CD4-positive, alpha-beta T cell treated with Interleukin-1 beta for 1 hour (primary cell): ENCODE data around the gene PDE10A.
"Not testable (repeated sequence)": the region's sequence is repeated elsewhere in the genome, so short reads cannot be mapped to it uniquely, and the experiment has no call there.

Source experiments
- DNase-seq, 2 donors: peaks; one replicate each; pipeline ENCODE4 v3.0.0-alpha.2; 2020 to 2022

The PDE10A gene

DNA sequence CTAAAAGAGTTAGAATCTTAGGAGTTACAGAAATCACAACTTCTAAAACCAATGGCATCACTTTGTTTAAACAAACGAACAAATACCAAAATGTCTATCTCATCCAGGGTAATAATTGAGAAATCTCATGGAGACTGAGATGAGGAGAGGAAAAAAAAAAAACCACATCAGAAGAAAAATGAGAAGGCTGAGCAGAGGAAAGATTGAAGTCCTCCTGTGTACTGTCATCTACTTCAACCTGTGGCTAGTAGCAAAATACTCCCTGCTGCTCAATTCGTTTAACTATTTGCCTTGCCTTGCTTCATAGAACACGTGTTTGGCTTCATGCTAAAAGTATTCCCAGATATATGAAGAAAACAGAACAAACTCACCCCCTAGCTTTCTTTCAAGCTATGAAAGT lies 143.7 kb downstream of the PDE10A start:
- DNase-seq = no peak

DNA sequence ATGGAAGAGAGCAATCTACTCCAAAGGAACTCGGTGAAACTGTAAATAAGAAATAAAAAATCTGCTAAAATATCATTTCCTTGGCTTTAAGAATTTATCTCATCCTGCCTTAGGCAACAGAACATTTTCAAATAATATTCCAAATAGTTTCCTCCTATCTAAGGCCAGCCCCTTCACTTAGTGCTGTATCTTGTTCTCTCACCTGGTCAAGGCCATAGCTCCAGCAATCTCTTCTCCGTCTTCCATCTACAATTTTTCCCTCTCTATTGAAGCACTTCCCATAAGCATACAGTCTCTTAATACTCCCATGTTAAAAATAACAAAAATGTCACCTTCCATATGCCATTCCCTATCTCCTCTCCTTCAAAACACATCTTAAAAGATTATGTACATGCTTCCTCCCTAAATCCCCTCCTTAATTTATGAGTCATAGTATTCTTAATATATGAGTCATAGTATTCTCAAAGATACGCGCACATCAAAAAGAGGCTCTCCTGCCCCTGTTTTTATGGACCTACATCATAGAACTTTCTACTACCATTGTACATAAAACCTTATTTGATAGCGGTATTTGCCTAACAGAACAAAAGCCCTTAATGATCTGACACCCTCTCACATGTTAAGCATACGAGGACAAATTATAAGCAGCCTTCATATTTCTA lies 146.9 kb downstream of the PDE10A start:
- DNase-seq = no peak

- no peak for DNase-seq
These were observed 148.4 kb downstream of the PDE10A start for GRCh38 chr6:165514621-165515020.

DNA sequence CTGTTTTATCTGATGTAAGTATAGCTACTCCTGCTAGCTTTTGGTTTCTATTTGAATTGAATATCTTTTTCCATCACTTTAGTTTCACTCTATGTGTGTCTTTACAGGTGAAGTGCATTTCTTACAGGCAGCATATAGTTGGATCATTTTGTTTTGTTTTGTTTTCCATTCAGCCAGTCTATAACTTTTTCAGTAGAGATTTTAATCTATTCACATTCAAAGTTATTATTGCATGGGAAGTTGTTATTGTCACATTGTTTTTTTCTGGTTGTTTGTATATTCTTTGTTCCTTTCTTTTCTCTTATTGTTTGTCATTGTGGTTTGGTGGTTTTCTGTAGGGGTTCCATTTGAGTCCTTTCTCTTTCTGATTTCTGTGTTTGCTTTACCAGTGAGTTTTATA lies 151.2 kb downstream of the PDE10A start:
- no peak for DNase-seq

- DNase-seq = no peak
These were observed 154.6 kb downstream of the PDE10A start for GRCh38 chr6:165508321-165508869.

DNA sequence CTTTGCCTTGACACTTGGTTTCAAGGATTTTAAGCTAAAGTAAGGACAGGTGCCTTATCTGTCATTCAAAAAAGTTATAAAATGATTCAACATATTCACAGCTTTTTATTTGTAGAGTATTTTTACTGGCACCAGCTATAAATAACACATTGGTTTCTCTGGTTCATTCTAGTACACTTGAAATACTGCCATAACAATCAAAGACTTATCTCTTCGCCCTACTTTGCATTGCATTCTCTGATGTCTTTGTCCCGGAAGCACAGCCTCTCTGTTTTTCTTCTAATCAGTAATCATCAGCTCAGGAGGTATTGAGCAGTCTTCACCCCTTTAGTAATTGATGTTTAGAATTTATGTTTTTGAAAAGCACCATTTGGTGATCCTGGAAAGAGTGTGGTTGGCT lies 156.4 kb downstream of the PDE10A start:
- no peak for DNase-seq

- DNase-seq = not testable (repeated sequence)
These were observed 162.7 kb downstream of the PDE10A start for GRCh38 chr6:165500214-165500907.

DNA sequence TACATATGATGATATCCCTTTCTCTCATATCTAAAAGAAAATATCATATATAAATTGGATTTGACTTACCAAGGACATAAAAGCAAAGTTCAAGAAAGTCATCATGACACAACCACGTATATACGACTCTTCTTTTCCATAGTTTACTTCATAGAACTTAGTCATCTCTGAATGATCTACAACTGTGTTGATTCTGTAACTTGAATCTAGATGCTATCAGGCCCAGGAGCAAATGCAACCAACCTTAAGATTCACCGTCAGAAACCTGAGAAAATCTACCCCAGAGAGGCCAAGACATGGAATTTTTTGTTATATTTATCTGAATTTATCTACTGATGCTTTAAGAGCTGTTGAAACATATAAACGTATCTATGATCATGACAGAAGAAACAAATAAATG lies 165.6 kb downstream of the PDE10A start:
- DNase-seq = no peak

GRCh38 chr6:165488624-165489295 lies 174.3 kb downstream of the PDE10A start:
- no peak for DNase-seq

DNA sequence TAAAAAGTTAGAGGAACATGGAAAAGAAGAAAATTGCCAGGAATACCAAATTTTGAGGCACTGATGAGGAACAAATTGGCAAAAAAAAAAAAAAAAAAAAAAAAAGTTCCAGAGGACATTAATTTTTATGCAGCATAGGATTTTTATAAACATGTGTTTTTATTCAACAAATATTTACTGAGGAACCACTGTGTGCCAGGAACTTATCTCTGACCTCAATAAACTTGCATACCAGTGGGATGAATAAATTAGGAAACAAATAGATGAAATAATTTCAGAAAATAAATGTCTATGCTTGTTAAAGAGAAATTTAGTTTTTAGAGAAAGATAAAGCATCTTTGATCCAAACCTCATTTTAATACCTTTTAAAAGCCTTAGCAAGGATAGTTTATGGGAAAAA lies 175.1 kb downstream of the PDE10A start:
- no peak for DNase-seq

DNA sequence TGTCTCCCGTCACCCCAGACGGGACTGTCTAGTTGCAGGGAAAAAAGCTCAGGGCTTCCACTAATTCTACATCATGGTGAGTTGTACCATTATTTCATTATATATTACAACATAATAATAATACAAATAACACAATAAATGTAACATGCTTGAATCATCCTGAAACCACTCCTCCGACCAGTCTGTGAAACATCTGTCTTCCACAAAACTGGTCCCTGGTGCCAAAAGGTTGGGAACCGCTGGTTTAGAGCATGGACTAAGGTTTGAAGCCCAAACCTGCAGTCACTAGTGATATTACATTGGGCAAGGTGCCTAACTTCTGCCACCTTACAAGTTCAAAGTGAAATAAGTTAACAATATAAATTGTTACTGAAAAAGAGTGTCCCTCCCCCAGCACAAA lies 175.7 kb downstream of the PDE10A start:
- DNase-seq = no peak

DNA sequence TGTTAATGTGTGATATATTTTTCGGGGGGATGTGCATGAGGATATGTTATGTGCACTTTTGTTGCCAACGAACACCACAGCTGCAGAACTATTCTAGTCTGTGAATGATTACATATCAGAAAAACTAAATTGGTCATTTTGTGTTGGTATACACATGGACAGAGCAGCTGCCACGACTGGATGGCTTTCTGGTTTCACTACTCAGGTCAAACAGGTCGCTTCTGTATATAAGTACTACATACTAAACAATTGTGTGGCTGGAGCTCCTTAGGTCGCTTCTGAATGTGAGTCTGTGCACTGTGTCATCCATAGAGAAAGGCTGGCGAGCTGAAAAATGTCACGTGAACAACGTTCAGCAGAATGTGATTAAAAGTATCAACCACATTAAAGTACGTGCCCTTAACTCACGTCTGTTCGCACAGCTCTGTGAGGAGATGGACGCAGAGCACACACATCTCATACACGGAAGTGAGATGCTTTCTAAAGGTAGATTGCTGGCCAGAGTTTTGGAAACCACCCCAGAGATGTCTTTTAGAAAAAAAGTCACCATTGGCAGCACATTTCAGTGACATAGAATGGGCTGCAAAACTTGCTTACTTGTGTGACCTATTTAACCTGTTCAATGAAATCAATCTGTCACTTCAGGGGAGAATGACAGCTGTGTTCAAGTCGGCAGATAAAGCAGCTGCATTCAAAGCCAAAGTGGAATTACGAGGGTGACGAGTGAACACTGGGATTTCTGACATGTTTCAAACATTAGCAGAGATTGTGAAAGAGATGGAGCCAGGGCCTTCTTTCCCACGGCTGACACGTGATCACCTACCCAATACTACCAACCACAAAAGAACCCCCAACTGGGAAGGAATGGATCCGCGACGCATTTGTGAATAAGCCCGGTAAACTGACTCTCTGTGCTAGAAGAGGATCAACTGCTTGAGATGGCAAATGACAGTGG lies 176.6 kb downstream of the PDE10A start:
- no peak for DNase-seq

- DNase-seq = no peak
These were observed 178.7 kb downstream of the PDE10A start for GRCh38 chr6:165484178-165484889.

- DNase-seq = no peak
These were observed 181.1 kb downstream of the PDE10A start for GRCh38 chr6:165481921-165482320.

- DNase-seq = no peak
These were observed 182.1 kb downstream of the PDE10A start for GRCh38 chr6:165480916-165481315.

GRCh38 chr6:165478581-165478980 lies 184.5 kb downstream of the PDE10A start:
- DNase-seq = no peak

DNA sequence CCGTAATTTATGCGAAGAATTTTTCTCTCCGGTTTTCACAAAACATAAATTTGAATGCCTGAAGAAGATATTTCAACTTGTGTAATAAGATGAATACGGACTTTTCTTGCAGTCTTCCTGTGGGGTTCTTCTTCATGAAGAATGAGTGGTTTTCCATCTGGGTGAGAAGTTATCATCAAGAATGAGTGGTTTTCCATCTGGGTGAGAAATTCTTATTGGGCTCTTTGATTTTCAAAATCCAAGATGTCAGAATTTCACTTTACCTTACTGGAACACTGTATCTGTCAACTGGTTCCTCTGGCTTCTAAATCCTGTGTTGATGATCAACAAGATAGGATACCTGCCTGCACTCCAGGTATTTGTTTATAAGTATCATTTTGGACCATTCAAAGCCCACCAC lies 193.6 kb downstream of the PDE10A start:
- DNase-seq = no peak

DNA sequence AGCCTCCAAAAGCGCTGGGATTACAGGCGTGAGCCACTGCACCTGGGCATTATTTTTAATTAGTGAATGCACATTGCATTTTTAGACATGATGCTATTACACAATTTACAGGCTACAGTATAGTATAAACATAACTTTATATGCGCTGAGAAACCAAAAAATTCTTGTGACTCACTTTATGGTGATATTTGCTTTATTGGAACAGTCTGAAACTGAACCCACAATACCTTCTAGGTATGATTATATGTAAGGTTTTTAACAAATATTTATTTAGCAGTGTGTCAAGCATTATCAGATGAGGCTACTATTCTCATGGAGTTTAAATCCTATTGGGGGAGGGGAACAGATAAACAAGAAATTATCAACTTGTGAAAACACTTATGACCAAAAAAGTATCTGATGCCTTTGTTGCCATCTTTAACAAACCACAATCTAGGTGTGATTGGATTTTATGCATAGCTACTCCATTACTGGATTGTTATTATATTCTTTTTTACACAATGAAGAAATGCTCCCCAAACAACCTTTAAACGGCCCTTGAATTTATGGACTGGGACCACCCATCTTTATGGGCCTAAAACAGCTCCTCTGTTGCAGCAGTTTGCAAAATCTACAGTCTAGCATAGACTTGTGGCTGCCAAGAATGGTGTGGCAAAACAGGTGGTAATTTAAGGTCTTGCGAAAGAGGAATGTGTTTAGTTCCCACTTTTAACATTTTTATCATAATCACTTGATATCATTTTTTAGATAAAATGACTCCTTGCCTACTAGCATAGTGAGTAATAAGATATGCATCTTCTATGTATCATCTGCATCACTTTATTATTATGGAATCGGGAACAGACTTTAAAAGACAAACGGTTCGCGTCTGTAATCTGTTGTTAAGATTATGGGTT lies 194.5 kb downstream of the PDE10A start:
- no peak for DNase-seq

DNA sequence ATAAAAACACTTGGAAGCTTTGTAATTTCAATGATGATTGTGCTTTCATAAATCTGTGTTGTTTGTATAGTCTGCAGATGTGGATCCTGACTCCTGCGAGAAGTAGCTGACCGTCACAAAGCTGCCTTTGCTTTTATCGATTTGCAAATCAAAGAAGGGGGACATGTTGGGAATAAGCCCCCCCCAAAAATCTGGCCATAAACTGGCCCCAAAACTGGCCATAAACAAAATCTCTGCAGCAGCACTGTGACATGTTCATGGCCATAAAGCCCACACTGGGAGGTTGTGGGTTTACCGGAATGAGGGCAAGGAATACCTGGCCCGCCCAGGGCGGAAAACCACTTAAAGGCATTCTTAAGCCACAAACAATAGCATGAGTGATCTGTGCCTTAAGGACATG lies 199.5 kb downstream of the PDE10A start:
- not testable (repeated sequence) for DNase-seq

- DNase-seq = not testable (repeated sequence)
These were observed 203.3 kb downstream of the PDE10A start for GRCh38 chr6:165459605-165460301.
